Stimulated activated CD4-positive, alpha-beta T cell treated with anti-CD3 and anti-CD28 coated beads, Interleukin-15, amount 100 ng/mL, for 24 hours (primary cell): Measurements from ENCODE around the gene CAPN6.

Experiments
- DNase-seq: peaks from one replicate; pipeline ENCODE4 v3.0.0-alpha.2; 2020

Gene CAPN6, protein sequence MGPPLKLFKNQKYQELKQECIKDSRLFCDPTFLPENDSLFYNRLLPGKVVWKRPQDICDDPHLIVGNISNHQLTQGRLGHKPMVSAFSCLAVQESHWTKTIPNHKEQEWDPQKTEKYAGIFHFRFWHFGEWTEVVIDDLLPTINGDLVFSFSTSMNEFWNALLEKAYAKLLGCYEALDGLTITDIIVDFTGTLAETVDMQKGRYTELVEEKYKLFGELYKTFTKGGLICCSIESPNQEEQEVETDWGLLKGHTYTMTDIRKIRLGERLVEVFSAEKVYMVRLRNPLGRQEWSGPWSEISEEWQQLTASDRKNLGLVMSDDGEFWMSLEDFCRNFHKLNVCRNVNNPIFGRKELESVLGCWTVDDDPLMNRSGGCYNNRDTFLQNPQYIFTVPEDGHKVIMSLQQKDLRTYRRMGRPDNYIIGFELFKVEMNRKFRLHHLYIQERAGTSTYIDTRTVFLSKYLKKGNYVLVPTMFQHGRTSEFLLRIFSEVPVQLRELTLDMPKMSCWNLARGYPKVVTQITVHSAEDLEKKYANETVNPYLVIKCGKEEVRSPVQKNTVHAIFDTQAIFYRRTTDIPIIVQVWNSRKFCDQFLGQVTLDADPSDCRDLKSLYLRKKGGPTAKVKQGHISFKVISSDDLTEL

DNA sequence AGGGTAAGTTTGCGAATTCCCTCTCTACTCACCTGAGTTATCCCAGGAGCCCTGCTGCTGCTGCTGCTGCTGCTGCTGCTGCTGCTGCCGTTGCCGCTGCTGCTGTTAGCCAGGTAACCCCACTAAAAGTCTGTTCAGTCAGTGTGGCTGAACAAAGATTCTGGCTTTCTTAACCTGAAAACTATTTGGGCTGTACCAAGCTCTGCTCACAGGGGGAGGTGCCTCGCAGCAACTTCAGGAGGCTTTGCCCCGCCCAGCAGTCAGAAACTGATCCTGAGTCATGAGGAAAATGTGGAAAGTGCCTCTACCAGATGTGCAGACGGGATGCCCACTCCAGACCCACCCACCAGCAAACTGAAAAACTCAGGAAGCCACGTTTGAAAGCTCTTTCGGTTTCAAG is at the start of gene CAPN6:
Gene CAPN6, minus strand, starts transcription at position 145 of the 400 bp plus-strand sequence. CDS start 6,547 bp downstream, outside the sequence.
- DNase-seq, result no peak

DNA sequence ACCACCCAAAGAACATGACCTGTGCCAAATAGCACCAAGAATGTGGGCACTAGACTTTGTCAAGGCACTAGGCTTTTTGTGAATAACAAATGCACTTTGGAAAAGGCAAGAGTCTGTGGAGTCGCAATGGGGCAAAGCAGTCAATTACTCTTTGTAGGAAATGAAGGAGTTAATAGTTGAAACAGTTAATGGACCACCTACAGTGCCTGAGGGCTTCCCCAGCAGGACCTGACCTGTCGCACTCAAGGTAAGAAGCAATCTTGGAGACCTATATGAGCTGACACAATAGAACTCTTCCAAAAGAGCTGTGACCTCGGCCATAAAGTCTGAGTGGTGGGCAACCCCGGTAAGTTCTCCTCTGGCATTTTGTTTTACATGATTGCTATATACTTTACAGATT is 49.2 kb upstream of the CAPN6 start:
- no peak for DNase-seq

DNA sequence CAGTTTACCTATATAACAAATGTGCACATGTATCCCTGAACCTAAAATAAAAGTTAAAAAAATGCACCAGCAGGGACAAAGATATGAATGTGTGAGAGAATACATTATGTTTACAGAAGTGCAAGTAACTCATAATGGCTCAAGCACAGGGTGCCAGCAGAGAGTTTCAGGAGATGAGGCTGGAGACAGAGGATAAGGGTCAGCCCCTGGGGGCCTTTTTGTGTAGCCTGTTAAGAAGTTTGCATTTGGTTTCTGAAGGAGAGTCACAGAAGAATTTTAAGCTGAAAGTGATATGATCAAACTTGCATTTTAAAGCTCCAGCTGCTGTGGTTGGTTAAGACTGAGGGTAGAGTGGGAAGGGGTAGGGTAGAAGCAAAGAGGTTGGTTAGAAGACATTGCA is 48.6 kb upstream of the CAPN6 start:
- DNase-seq, result no peak

DNA sequence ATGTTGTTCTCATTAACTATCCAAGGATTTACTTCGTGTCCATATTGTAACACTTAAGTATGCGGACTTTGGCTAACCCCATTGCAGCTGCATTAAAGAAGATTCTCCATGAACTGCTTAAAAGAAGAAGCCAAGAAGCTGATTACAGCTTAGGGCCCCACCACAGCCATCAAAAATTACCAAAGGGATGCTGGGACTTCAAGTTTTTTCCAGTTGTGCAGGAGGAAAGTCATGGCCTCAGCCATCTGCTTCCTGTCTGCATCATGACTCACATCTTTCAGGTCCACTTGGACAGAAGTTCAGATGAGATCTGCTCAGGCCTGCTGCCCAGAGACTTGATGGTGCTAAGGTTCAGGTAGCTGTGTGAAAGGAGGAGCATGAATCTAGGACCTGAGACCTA is 38.8 kb upstream of the CAPN6 start:
- no peak for DNase-seq

DNA sequence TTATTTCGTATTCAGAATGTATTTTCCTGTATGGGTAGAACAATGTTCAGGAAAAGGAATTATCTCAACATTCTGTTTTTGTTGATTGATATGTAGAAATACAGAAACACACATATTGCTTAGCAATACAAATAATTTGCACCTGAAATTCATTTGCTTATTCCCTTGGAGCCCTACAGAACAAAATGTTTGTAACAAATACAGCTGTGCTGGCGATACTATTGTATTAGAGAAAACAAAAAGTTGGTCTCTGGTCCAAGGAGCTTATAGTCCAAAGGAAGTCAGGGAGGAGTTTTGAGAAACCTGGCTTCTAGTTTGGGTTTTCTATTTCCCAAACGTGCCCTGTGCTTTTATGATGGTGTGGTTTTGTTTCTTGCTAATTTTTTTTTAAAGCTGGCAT is 37.8 kb upstream of the CAPN6 start:
- no peak for DNase-seq

DNA sequence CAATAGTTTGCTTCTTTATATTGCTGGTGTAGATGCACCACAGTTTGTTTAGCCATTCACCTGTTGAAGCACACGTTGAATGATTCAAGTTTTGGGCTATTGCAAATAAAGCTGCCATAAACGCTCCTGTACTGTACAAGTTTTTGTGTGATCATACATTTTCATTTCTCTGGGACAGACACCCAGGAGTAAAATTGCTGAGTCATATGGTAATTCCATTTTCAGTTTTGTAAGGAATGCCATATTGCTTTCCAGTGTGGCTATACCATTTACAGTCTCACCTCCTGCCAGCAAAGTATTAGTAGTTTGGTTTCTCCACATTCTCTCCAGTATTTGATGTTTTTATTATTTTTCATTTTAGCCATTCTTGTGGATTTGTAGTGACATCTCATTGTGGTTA is 32.0 kb upstream of the CAPN6 start:
- DNase-seq, result no peak

DNA sequence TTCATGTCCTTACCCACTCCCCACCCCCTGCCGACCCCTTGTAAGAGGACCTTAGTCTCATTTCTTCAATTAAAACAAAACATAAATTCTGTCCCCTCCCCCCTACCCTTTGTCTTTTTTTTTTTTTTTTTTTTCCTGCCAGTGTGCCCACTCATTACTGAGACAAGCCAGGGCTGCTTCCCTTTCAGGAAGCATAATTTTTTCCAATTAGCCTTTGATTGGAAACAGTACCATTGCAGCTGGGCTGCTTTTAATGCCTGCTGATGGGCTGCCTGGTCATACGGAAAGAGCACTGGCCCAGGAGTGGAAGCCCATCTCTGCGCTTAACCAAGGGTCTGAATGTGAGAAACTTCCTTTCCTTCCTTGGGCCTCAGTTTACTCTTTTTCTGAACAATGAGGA is 18.6 kb upstream of the CAPN6 start:
- no peak for DNase-seq

DNA sequence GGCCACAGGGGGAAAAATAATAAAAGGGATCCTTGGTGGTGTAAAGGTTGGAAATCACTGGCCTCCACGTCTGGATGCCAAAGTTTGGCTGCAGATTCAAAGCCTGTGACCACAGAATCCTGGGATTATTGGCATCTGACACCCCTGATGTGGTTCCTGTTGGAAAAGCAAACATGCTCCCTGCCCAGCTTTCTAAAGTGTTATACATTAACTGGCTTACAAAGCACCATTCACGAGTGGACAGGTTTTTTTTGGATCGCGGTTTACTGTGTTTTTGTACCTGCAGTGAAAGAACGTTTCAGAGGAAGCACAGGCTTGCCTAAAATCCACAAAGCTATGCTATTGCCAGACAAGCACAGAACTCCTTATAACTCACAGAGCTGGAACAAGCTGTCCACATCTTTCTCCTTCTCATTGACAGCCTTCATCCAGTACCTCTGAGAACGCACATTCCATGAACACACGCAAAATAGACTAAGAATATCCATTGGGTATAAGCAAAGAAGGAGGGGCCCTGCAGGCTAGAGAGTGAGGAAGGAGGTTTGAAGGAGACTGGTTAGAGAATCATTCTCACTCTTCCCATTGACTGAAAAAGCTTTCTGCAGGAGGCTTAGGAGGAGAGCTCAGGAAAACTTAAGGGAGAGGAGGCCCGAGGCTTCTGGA is 14.5 kb upstream of the CAPN6 start:
- DNase-seq, result no peak

DNA sequence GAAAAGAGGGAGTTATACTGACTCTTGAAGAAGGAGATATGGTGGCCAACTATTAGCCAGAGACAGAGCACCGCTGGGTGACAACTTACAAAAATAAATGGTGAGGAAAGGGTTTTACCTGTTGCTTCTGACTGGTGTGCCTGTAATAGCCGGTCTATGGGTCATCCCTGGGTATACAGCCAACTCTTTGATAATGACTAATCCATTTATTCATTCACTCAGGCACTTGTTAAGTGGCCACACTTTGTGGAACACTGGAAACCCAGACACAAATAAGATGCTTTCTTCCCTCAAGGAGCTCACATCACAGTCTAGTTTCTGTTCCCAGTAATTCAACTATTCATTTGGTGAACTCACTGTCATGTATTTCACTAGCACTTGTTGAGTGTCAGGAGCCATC is 13.2 kb upstream of the CAPN6 start:
- DNase-seq, result no peak

DNA sequence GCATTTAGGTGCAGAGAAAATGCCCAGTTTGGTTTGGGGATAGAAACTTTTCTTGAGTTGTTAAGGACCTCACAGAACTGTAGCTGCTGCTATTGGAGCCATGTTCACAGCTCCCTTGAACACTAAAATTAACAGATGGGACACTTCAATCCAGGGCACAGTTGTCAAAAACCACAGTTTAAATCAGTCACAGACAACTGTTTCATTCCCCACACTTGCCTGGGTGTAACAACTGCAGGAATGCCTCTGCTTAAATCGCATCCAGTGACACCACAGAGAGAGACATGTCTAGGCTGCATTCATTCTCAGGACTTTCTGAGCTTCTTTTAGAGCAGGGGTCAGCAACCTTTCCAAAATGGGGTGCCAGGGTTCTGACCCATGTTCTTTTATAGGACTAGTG is 12.7 kb upstream of the CAPN6 start:
- DNase-seq, result no peak

DNA sequence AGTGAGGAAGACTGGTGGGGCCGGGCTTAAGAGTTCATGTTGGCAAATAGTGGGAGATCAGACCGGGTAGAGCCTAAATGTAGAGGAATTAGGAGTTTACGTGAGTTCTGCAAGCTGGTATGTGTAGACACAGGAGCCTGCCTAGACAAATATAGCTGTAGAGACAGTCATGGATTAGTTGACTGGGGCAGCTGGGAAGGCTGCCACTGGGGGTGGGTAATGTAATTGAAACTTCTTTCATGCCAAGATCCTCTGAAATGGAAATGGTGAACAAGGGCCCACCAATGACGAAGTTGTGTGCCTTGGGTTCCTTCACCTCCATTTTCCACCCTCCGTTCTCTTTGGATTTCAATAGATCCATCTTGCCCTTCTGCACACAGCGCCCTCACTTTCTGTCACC is 11.9 kb upstream of the CAPN6 start:
- no peak for DNase-seq

DNA sequence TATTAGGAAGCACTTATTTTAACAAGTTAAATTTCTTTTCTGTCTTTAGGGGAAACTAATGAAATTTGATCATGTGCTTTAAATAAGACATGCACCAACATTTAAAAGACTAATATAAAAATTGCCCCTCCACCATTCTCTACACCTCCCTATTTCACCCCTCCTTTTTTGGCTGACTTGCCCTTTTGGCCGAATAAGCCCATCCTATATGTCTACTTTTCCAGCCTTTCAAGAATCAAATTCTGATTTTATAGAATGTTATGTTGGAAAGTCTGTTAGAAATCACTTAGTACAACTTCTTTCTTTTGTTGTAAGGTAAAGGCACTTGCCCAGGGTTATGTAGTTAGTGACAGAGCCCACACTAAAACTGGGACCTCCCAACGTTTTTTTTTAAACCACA is 1.8 kb downstream of the CAPN6 start:
- DNase-seq, result no peak

DNA sequence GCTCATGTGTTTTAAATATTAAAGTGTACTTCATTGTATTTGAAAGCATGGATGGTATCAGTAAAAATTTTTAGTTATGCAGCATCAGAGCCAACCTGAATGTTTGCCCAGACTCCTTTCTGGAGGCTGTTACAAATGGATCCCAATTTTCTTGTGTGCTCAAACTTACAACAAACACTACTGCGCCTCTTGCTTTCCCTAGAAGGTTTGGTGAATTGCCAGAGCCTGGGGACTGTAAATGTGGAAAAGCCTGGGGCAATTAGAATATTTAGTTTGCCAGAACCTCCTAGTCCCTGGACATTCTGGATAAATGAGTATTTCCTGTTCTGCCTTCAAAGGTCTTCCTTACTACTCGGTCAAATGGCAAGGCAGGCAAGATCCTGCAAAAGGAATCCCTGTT is 4.8 kb downstream of the CAPN6 start:
- no peak for DNase-seq

DNA sequence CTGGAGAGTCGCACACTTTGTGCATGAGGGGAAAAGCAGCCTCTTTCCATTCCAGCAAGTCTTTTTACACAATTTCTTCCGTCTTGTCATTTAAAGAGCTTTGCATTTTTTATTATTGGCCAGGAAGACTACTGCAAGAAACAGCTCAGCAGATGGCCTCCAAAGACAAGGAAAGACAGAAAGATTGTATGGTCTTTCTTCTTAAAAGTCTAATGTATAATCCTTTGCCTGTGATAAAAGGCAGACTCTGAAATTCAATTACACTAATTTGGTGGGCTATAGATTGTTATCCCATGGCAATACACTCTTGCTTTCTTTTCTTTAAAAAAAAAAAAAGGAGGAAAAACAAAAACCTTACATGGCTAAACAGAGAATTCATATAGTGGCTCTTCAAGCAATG is 5.9 kb downstream of the CAPN6 start:
- no peak for DNase-seq

DNA sequence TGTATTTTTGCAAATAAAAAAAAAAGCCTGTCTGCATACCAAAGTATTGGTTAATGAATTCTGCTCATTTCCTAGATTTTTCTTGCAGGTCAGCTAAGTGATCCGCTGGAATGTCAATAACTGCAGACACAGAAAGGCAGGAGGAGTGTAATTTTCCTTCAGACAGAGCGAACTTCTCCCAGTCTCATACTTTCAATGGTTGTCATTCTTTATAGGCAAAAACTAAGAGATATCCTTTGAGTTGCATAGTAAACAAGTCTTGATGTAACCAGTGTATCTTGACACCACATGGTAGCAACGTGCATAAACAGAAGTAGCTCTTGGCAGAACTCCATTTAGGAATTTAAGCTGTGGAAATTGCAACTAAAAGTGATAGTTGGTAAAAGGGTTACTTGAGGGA is 8.2 kb downstream of the CAPN6 start:
- DNase-seq, result no peak

DNA sequence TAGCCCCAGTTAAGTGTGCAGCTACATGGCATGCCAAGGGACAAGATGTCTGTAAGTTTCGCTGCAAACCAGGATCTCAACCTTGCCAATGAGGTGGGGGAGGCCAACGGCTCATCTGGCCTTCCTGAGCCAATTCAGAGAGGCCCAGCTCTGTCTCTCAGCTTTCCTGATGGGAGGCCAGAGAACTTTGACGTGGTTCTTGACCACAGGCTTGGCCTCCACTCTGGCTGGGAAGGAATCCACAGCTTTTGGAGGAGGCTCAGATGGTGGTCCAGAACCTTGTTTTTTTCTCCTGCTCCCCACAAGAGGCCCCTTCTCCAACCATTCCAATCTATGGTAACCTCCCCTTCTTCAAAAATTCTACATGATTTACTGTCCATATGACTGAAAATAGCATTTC is 9.8 kb downstream of the CAPN6 start:
- DNase-seq, result no peak

DNA sequence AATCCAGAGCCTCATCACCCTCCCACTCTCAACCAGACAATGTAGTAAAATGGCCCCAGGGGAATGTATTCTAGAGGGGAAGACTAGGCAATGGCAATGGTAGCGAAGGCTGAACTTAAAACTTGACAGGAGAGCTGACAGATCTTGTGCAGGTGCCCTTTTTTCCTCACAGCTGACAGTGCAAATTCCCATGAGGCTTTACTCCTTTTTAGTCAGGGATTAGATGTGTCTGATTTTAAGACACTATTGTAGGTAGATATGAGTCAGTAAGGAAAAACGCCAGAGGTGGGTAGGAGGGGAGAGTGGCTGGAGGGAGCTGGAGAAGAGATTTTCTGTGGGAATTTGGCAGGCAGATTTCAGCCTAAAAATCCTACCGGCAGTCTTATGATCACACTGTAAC is 10.7 kb downstream of the CAPN6 start:
- no peak for DNase-seq

DNA sequence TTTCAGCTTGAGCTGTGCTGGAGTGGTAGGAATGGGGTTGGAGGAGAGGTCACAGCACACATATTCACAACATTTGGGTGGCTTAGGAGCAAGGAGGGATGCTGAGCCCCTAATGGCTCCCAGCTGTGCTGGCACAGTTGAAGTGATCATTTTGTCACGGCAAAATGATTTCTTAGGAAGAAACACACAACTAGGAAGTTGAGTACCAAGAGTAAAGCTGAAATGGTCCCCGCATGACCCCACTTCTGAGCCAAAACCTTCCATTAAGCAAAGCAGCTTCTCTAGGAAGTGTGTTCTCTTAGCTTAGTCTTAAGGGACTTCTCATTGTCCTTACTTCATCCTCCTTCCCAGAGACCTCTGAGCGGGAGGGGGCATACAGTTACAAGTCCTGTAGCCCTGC is 12.6 kb downstream of the CAPN6 start:
- DNase-seq, result no peak

DNA sequence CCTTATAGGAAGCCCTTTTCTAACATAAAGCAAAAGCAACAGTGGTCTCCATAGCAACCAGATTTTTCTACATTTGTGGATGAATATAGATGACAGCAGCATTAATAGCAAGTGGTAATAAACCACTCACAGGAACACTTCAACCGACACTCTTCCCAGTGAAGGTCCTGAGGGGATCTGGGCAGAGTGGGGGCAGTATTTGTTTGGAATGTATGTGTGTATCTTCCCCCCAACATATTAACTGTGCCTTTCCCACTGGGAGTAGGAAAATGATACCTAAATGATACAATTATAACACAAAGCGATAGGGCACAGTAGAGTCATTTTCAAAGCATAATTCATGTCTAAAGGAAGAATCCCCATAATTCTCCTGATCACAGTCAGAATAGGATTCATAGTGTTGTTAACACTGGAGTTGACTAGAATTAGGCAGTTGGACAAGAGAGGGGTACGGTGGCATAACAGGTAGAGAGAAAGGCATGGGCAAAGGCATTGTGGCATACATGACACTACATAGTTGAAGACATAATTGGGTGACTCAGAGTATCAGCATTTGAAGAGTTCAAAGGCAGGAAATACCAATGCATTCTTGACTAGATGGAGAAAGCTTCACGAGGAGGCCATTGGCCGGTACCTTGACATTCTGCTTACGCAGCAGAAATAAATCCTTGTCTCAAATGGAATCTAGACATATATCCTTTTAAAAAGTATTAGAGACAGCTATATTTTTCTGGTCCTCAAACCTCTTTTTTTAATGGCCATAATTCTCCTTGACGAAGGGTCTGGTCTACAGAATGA is 15.2 kb downstream of the CAPN6 start:
- no peak for DNase-seq

DNA sequence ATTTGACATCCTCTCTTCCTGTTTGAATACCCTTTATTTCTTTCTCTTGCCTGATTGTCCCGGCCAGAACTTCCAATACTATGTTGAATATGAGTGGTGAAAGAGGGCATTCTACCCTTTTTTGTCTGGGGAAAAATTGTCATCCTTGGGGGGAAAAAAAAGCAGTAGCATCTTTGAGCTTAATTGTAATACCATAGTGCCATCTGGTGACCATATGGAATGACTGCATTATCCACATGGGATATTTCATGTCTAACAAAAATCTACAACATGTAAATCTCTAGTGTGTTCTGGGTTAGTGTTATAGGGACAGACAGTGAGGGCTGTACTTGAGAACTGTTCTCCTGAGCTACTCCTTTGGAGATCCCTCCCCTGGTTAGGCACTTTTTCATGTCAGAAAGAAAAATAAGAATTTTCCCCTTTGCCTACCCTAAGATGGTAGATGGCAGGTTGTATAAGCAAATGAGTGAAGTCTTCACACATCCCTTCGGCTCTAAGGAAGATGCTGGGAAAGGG is 26.0 kb downstream of the CAPN6 start:
- DNase-seq, result no peak

DNA sequence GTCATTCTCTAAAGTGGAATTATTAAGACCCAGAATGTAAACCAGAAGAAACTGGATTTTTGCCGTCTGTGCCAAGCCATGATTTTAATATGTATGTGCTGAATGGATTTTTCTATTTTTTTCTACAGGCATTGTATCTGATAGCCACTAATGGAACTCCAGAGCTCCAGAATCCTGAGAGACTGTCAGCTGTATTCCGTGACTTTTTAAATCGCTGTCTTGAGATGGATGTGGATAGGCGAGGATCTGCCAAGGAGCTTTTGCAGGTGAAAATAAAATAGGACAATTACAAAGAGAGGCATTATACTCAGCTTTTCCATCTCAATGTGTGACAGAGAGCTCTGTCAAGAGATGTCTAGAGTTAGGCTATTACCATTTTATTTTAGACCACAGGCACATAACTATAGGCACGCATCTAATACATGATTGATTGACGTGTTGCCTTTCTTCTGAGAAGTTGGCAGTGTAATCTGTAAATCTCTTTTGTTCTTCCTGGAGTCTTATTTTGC is 53.9 kb downstream of the CAPN6 start:
- no peak for DNase-seq

DNA sequence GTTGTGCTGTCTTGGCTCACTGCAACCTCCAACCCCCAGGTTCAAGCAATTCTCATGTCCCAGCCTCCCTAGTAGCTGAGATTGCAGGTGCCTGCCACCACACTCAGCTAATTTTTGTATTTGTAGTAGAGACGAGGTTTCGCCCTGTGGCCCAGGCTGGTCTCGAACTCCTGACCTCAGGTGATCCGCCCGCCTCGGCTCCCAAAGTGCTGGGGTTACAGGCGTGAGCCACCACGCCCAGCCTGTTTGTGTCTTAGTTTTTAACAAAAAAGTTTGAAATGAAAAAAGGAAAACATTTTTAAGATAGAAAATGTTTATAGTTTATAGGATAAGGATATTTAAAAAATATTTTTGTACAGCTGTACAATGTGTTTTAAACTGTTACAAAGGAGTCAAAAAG is 62.4 kb downstream of the CAPN6 start:
- DNase-seq, result no peak

DNA sequence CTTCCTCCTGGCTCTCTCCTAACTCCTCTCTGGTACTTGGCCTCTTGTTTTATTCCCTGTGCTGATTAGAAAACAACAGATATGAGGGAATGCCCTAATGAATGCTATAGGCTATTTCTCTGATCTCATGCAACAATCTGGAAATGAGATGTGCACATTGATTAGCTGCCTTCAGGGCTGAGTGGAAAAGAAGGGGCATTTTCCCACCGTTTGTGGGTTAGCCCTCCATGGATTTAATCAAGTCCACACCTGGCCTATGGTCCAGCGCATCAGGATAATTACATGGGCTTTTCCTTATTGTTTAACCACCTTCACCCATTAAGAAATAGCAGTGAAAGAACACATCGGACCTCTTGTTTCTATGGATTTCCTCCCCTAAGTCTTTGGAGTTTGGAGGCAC is 70.0 kb downstream of the CAPN6 start:
- DNase-seq, result no peak
